Measurements from ENCODE around the gene UNK. TPM values are rescaled to one million over a fixed set of nuclear protein-coding genes. Genes with fewer than 3 reads are reported as not detected.

Gene UNK
- total and polyA plus RNA-seq, 11 donors, result 11.3 to 27.5 (median 16.3) TPM

DNA sequence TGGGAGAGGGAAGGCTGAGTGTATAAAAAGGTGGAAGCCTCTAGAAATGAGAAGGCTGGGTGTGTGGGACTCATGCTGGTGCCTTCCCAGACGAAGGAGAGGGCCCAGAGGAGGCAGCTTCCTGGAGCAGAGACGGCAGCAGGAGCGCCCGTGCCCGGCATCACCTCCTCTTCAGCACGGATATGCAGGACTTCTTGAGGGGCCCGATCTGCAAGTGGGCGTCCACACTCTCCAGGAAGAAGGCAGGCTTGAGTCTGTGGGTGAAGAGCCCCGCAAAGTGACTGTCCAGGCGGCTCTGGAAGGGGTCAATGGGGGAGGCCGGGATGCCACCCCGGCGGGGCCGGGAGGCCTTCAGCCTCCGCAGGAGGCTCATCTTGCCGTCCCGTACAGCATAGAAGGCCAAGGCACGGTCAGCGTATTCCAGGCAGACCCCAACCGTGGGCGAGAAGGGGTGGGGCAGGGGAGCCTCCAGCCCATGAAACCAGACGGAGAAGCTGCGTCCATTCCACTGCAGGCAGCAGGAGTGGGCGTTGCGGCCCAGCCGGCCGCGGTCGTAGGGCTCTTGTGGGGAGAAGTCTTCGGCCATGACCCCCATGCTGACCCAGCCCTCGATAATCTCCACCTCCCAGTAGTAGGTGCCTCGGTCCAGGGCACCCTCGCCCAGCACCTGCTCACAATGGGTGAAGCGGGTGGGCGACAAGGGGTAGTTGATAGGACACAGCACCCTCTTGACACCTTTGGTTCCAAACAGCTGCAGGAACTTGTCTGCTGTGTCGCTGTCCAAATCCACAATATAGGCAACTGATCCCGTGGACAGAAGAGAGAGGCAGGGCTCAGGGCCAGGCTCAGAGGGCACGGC lies 89.9 kb downstream of the UNK start:
- peak overlapping the region in 11 of 12 donors; percentile 90 to 99 (median 96) for H3K27ac ChIP-seq
- H3K4me3 ChIP-seq, result no peak overlapping the region

More for the DNA sequence above, 89.9 kb downstream of the UNK start:
- intact Hi-C loops (cut with DNase I), result loop anchor here in 2 of 10 donors (10.0 kb wide), 1 partner anchor 100 kb away; a partner anchor contains a TSS
- Histone ChIP-seq H3K9me3 (no peaks in the 10 kb centered on the region), H3K27me3 (no peaks in the 10 kb centered on the region), H3K4me1 (peaks cover 17 to 83% (median 56%) of the 10 kb centered on the region in 12 donors), H3K36me3 (peaks cover 0 to 27% (median 22%) of the 10 kb centered on the region in 9 donors)
- TF ChIP-seq CTCF (IDR thresholded peaks at IDR 0.05), result no peak
- no peak for TF ChIP-seq POLR2A (IDR thresholded peaks at IDR 0.05)
- no peak for ATAC-seq
- WGBS, 4 donors, result 91 to 96% (median 93%) methylated on average over 24 to 38 of the region's 38 CpGs
- DNase-seq, result peak in 1 of 5 donors; percentile 66

Small RNA genes within 50 kb of the gene (microRNA-seq; reads per million reads assigned to microRNA genes)
- 0 to 1.0 (median 0.59) reads per million in 4 donors for gene MIR4738

Other genes starting within 250 kb of the UNK start
- gene MYO15B, start 197.0 kb upstream of the UNK start, total RNA-seq, result 10 to 100 TPM; 14.0 to 76.4 (median 42.9) TPM
- 10 to 100 TPM; 23.5 to 72.0 TPM for gene MYO15B, start 197.0 kb upstream of the UNK start, polyA plus RNA-seq
- 10 to 100 TPM in 2 of 9 donors, 1 to 10 TPM in 7; 1.8 to 18.2 (median 6.8) TPM for gene SMIM5, start 151.4 kb upstream of the UNK start, total RNA-seq
- gene SMIM5, start 151.4 kb upstream of the UNK start, polyA plus RNA-seq, result 10 to 100 TPM in 1 of 2 donors, 1 to 10 TPM in 1; 3.7 to 17.7 TPM
- gene RECQL5, start 117.7 kb upstream of the UNK start, total RNA-seq, result 10 to 100 TPM in 5 of 9 donors, 1 to 10 TPM in 4; 6.0 to 15.9 (median 10.2) TPM
- gene RECQL5, start 117.7 kb upstream of the UNK start, polyA plus RNA-seq, result 10 to 100 TPM in 1 of 2 donors, 1 to 10 TPM in 1; 7.8 to 13.3 TPM
- gene SAP30BP, start 117.5 kb upstream of the UNK start, total RNA-seq, result 10 to 100 TPM; 40.9 to 67.8 (median 54.4) TPM
- 100 to 1,000 TPM in 1 of 2 donors, 10 to 100 TPM in 1; 59.9 to 121 TPM for gene SAP30BP, start 117.5 kb upstream of the UNK start, polyA plus RNA-seq
- gene ITGB4, start 63.3 kb upstream of the UNK start, total RNA-seq, result 10 to 100 TPM in 6 of 9 donors, 1 to 10 TPM in 3; 5.1 to 26.8 (median 11.0) TPM
- 1 to 10 TPM; 4.0 to 7.5 TPM for gene ITGB4, start 63.3 kb upstream of the UNK start, polyA plus RNA-seq
- 10 to 100 TPM in 8 of 9 donors, 1 to 10 TPM in 1; 9.6 to 30.6 (median 16.5) TPM for gene GALK1, start 19.6 kb upstream of the UNK start, total RNA-seq
- gene GALK1, start 19.6 kb upstream of the UNK start, polyA plus RNA-seq, result 10 to 100 TPM; 25.5 to 31.2 TPM
- gene UNC13D, start 59.6 kb downstream of the UNK start, total RNA-seq, result 10 to 100 TPM in 2 of 9 donors, 1 to 10 TPM in 7; 2.1 to 28.5 (median 6.0) TPM
- gene UNC13D, start 59.6 kb downstream of the UNK start, polyA plus RNA-seq, result 1 to 10 TPM; 4.5 to 5.8 TPM
- 100 to 1,000 TPM; 134 to 311 (median 158) TPM for gene WBP2, start 70.5 kb downstream of the UNK start, total RNA-seq
- 100 to 1,000 TPM; 128 to 217 TPM for gene WBP2, start 70.5 kb downstream of the UNK start, polyA plus RNA-seq
- gene TRIM47, start 93.8 kb downstream of the UNK start, total RNA-seq, result 10 to 100 TPM; 20.3 to 53.4 (median 31.8) TPM
- gene TRIM47, start 93.8 kb downstream of the UNK start, polyA plus RNA-seq, result 10 to 100 TPM; 20.1 to 23.3 TPM
- 10 to 100 TPM in 3 of 9 donors, 1 to 10 TPM in 6; 6.8 to 16.1 (median 9.5) TPM for gene TRIM65, start 112.1 kb downstream of the UNK start, total RNA-seq
- gene TRIM65, start 112.1 kb downstream of the UNK start, polyA plus RNA-seq, result 10 to 100 TPM in 1 of 2 donors, 1 to 10 TPM in 1; 7.5 to 10.5 TPM
- 100 to 1,000 TPM in 5 of 9 donors, 10 to 100 TPM in 4; 54.8 to 126 (median 106) TPM for gene MRPL38, start 120.1 kb downstream of the UNK start, total RNA-seq
- 100 to 1,000 TPM in 1 of 2 donors, 10 to 100 TPM in 1; 79.7 to 111 TPM for gene MRPL38, start 120.1 kb downstream of the UNK start, polyA plus RNA-seq
- gene FBF1, start 156.2 kb downstream of the UNK start, total RNA-seq, result 1 to 10 TPM; 1.5 to 5.4 (median 2.9) TPM
- gene FBF1, start 156.2 kb downstream of the UNK start, polyA plus RNA-seq, result 1 to 10 TPM; 2.0 to 3.9 TPM
- 100 to 1,000 TPM in 2 of 9 donors, 10 to 100 TPM in 7; 65.5 to 117 (median 84.8) TPM for gene ACOX1, start 194.4 kb downstream of the UNK start, total RNA-seq
- 10 to 100 TPM; 19.5 to 28.7 TPM for gene ACOX1, start 194.4 kb downstream of the UNK start, polyA plus RNA-seq
- gene TEN1, start 194.4 kb downstream of the UNK start, total RNA-seq, result 10 to 100 TPM in 3 of 9 donors, 1 to 10 TPM in 6; 3.3 to 15.6 (median 8.6) TPM
- 10 to 100 TPM; 17.8 to 22.1 TPM for gene TEN1, start 194.4 kb downstream of the UNK start, polyA plus RNA-seq
- gene CDK3, start 216.0 kb downstream of the UNK start, total RNA-seq, result 1 to 10 TPM in 6 of 9 donors, under 1 TPM in 1, not detected in 2; 0.46 to 3.1 (median 1.5) TPM
- gene CDK3, start 216.0 kb downstream of the UNK start, polyA plus RNA-seq, result 1 to 10 TPM; 1.6 to 3.6 TPM
- gene EVPL, start 242.5 kb downstream of the UNK start, total RNA-seq, result 1 to 10 TPM in 1 of 9 donors, under 1 TPM in 5, not detected in 3; 0.04 to 2.0 (median 0.09) TPM
- under 1 TPM; 0.03 to 0.04 TPM for gene EVPL, start 242.5 kb downstream of the UNK start, polyA plus RNA-seq

Data from heart left ventricle (tissue), 16 donors.